Kidney epithelial cell (primary cell): ENCODE measurements around the gene GRIK3. TPM values are rescaled to one million over a fixed set of nuclear protein-coding genes. Genes with fewer than 3 reads are reported as not detected.

Experiments
- DNase-seq: peaks from one replicate; pipeline ENCODE4 v3.0.0-alpha.2; 2010; ENCODE audit warnings: low read depth
- H3K27me3 ChIP-seq: 2 replicates; pipeline ENCODE4 v1.6.0; 2011; ENCODE audit warnings: low read length; ENCODE audit not compliant: control insufficient read depth, insufficient read depth
- H3K36me3 ChIP-seq: 2 replicates; pipeline ENCODE4 v1.5.1; 2011; ENCODE audit warnings: low read length; ENCODE audit not compliant: control insufficient read depth, insufficient read depth
- H3K4me3 ChIP-seq: 2 replicates; pipeline ENCODE4 v1.5.1; 2011; ENCODE audit warnings: low read depth, mild to moderate bottlenecking, control low read depth, low read length
- CTCF ChIP-seq: IDR thresholded peaks from 2 replicates; pipeline ENCODE4 v1.5.1; 2011; ENCODE audit warnings: mild to moderate bottlenecking, moderate library complexity, low read length, control low read depth, inconsistent platforms; ENCODE audit not compliant: insufficient read depth, poor library complexity, severe bottlenecking
- total RNA-seq: library from RNA; depleted of rRNA; stranded (reverse); fragments of >200 nt; gene quantifications from 2 replicates; pipeline ENCODE4 v1.2.3, GENCODE V29; 2015

The GRIK3 gene
- total RNA-seq, 1 donor from 2014 or later = under 0.01 TPM

GRCh38 chr1:36971852-36972618, 62.3 kb downstream of the GRIK3 start:
- DNase-seq = no peak
- no peak for TF ChIP-seq CTCF
- Histone ChIP-seq H3K4me3 (no peak overlapping the region), H3K27me3 (no peaks in the 10 kb centered on the region), H3K36me3 (no peaks in the 10 kb centered on the region)

DNA sequence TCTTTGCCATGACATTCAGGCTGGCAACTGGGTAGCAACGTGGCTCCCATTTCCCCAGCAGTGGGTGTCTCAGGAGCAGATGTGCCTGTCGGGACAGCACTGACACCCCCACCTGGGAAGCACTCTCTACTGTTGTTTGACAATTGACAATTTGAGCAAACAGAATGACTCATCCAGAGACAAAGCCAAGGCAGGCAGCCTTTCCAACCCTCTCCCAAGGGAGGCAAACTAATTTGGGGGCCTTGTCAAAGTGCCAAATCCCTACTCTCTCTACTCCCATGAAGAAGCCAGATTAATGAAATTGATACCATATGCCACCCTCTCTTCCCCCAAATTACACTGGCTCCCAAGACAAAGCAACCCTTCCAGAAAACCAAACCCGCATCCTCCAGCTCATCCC, 65.6 kb downstream of the GRIK3 start:
- H3K27me3 ChIP-seq = no peaks in the 10 kb centered on the region
- no peak overlapping the region for H3K4me3 ChIP-seq
- no peaks in the 10 kb centered on the region for H3K36me3 ChIP-seq
- TF ChIP-seq CTCF = no peak
- no peak for DNase-seq

GRCh38 chr1:36966242-36966641, 68.1 kb downstream of the GRIK3 start:
- Histone ChIP-seq H3K36me3 (no peaks in the 10 kb centered on the region), H3K27me3 (no peaks in the 10 kb centered on the region), H3K4me3 (no peak overlapping the region)
- TF ChIP-seq CTCF = no peak
- no peak for DNase-seq

- TF ChIP-seq CTCF = no peak
- Histone ChIP-seq H3K4me3 (no peak overlapping the region), H3K36me3 (no peaks in the 10 kb centered on the region), H3K27me3 (no peaks in the 10 kb centered on the region)
- DNase-seq = no peak
These were observed 68.8 kb downstream of the GRIK3 start for GRCh38 chr1:36965275-36966159.

GRCh38 chr1:36964830-36965229, 69.5 kb downstream of the GRIK3 start:
- TF ChIP-seq CTCF = no peak
- Histone ChIP-seq H3K4me3 (no peak overlapping the region), H3K36me3 (no peaks in the 10 kb centered on the region), H3K27me3 (no peaks in the 10 kb centered on the region)
- no peak for DNase-seq

GRCh38 chr1:36963006-36963405, 71.3 kb downstream of the GRIK3 start:
- TF ChIP-seq CTCF = no peak
- no peaks in the 10 kb centered on the region for H3K36me3 ChIP-seq
- DNase-seq = no peak
- H3K27me3 ChIP-seq = no peaks in the 10 kb centered on the region
- no peak overlapping the region for H3K4me3 ChIP-seq
